Stimulated activated CD8-positive, alpha-beta memory T cell treated with anti-CD3 and anti-CD28 coated beads, Interleukin-7, amount 100 ng/mL, for 24 hours (primary cell): ENCODE results near the gene SHCBP1L.

ENCODE experiments used
- DNase-seq: peaks from one replicate; pipeline ENCODE4 v3.0.0-alpha.2; 2020; ENCODE audit warnings: low read depth

SHCBP1L gene

DNA sequence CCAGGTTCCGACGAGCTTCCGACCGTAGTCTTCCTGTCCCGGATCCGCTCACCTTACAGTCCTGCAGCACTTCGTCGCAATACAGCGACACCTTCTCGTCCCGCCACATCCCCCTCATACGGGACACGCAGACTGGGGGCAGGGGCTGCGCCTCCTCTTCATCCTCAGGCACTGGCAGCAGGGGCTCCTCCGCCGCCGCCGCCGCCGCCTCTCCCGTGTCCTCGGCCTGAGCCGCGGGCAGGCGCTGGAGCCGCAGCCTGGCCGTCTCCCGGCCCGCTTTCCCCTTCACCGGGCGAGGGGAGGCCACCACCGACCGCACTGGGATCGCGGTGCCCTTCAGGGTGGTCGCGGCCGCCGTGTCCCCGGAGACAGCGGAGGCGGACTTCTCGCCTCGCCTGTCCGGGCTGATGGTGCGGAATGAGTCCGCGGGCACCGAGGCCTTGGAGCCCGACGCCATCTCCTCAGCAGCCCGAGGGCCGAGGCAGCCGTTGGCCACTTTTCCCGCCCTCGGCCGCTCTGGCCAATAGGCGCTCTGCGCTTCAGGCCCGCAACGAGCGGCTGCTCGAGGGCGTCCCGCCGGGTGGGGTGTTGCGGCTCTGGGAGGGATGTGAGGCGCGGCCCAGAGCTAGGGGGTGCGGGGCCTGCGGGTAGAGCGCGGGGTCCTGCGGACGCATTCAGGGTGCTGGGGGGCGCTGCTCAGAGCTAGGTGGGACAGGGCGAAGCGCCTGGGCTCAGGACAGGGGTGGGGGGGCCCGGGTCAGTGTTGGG is at the start of gene SHCBP1L:
SHCBP1L (minus strand) TSS at position 490 of the 768 bp plus-strand sequence; CDS start at position 457, 33 bp downstream.
- no peak for DNase-seq

DNA sequence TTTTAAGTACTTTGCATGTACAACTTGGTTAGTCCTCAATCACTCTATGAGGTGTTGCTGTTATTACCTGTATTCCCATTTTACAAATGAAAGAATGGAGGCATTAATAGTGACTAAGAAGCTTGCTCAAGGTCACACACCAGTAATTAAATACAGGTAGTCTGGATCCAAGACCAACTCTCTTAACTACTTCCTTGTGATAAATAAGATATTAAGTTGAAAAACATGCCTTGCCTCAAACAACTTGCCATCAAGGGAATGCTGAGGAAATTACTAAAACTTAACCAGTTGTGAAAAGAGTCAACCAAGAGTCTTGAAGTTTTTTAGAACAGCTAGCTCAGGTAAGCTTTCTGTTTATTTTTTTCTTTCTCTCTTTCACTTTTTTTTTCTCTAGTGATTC is 49.3 kb upstream of the SHCBP1L start:
- no peak for DNase-seq

- DNase-seq, result no peak
These were observed 47.4 kb upstream of the SHCBP1L start for GRCh38 chr1:183000167-183000962.

- DNase-seq, result no peak
These were observed 45.5 kb upstream of the SHCBP1L start for GRCh38 chr1:182998482-182998881.

GRCh38 chr1:182996816-182997215 is 43.9 kb upstream of the SHCBP1L start:
- no peak for DNase-seq

DNA sequence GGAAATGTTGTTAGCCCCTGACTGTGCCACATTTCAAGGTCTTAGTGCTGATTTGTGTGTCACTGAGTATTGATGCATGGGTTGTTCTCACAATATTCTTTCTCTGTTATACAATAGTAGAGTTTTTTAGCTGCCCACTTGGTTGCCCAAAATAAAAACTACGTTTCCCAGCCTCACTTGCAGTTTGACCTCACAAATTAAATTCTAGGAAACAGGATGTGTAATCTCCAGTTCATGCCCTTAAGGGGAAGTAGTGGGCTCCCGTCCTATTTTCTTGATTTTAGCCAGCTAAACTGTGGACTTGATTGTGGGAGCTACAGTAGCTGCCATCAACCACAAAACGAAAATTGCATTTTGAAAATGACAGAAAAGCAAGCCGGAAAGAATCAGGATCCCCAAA is 42.9 kb upstream of the SHCBP1L start:
- DNase-seq, result no peak

DNA sequence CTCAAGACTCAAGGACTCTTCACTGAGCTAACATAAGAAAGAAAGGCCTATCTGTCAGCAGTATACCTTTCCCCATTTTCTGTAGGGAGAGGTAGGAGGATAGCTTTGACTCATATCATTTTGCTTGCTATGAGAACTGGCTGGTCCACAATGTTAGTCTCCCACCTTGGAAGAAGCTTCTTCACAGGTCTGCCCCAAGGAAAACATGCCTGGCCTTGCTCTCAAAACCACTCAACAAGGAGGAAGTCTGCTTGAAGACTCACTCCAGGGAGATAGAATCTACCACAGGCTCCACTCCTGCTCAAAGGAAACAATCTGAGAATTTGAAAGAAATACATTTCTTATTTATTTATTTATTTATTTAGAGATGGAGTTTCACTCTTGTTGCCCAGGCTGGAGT is 40.8 kb upstream of the SHCBP1L start:
- no peak for DNase-seq

DNA sequence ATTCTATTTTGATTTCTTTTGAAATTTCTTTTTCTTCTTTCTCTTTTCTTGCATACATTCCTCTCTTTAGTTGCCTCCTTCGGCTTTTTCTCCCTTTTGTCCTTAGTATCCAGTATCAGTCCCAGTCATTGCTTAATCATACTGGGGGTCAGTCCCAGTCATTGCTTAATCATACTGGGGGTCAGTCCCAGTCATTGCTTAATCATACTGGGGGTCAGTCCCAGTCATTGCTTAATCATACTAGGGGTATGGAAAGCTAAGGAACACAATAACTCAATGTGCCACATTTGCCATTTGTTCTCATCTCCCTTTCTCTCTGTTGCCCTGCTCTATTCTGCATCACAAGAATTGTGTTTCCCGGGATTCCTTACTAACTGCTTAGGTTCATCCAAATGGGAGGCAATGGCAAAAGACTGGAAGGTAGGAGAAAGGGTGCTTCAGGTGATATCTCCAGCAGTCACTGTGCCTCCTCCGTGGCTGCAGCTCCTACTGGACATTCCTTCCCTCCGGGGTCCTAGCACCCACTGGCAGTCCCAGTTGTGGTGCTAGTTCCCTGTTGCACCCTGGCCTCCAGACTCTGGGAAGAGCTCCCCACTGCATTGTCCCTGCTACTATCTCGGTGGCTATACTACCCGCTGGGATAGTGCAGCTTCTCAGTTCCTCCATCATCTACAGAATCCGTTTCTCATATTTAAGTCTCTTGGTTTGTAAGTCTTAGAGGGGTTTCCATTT is 37.6 kb upstream of the SHCBP1L start:
- no peak for DNase-seq

GRCh38 chr1:182985876-182986275 is 32.9 kb upstream of the SHCBP1L start:
- no peak for DNase-seq

- DNase-seq, result no peak
These were observed 31.7 kb upstream of the SHCBP1L start for GRCh38 chr1:182984621-182985020.

GRCh38 chr1:182984138-182984537 is 31.2 kb upstream of the SHCBP1L start:
- DNase-seq, result no peak

- DNase-seq, result no peak
These were observed 25.3 kb upstream of the SHCBP1L start for GRCh38 chr1:182978151-182978853.

- no peak for DNase-seq
These were observed 24.5 kb upstream of the SHCBP1L start for GRCh38 chr1:182977480-182977879.

GRCh38 chr1:182974506-182975191 is 21.7 kb upstream of the SHCBP1L start:
- DNase-seq, result no peak

- no peak for DNase-seq
These were observed 19.9 kb upstream of the SHCBP1L start for GRCh38 chr1:182972829-182973228.

DNA sequence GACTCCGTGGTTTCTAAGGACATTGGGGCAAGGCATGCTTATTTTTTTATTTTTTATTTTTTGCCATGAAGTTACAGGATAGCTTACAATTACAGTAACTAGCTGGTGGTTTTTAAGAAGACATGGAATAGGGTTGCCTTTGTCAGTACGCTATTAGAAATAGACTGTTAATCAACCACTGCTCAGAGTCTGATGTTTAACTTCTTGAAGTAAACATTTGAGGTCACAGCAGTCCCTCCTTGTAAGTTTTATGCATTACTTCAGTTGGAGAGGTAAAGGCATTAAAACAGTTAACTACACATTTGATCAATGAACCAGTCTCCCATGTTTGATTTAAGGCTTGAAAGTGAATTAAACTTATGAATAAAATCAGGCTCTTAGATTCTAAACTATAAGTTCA is 19.3 kb upstream of the SHCBP1L start:
- no peak for DNase-seq

DNA sequence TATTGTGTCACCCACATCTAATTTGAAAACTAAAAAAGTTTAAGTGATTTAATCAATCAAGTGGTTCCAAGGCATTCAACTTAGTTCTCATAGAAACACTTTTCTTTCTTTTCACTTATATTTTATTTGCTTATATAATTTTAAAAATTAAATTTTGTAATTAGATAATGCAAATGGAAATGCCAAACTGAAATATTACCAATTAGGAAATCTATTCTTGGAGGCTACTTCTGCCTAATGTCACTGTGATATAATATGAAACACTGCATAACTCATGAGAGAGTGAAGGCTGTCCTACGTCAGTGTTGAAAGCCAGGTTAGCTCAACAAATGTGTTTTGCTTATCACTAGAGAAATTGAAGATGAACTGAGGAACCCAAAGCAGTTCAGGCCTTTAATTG is 18.3 kb upstream of the SHCBP1L start:
- DNase-seq, result no peak

DNA sequence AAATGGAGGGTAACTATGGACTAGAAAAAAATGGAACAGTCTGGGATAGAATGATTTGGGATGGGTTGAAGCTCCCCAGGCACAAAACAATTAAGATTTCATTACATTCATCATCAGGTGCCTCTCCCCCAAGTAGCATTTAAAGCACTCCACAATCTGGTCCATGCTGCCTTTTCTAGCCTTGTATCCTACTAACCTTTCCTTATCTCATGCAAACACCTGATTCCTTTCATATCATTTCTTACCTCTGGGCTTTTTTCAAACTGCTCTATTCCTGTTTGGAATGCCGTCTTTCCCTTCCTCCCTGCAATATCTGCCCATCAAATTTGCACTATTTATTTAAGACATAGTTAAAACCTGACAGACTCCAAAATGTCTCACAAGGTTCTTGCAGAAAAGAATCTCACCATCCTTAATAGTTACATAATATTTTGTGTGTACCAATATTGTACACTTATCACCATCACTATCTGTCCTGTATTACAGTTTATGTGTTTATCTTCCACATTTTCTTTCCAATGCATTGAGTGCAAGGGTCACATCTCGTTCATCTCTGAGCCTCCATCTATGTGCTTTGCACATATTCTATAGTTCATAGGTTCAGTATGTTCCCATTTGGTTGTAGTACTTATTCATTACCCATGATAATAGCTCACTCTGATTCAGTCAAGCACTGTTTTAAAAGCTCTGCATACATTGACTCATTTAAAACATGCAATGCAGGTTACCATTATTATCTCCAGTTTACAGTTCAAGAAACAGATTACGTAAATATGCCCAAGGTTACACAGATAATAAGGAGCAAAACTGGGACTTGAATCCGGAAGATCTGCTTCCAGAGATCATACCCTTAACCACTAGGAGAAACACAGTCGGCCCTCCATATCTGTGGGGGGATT is 16.1 kb upstream of the SHCBP1L start:
- no peak for DNase-seq

DNA sequence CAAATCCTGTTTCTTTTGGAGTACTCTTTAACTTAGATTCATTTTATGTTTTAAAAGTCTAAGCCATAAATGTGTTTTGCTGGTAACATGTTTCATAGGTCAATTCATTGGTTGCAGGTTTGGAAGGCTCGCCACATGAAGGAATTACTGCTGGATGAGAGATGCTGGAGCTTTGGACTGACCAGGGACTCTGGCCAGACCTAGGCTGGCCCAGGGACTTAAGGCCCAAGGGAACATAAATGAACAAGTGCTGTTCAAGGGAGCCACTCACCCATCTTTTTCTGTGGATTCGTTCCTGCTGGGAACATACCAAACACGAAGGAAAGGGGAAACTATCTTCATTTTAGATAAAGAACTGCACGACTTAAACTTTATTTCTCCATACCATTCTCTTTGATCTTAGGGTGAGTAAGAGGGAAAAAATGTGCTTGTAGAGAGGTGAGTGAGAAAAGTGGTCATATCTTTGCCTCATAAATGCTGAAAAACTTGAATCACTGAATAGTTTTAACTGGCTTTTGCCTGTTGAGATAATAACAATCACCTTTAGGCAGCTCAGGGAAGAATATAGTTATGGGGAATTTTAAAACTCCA is 15.3 kb upstream of the SHCBP1L start:
- no peak for DNase-seq

- no peak for DNase-seq
These were observed 12.9 kb upstream of the SHCBP1L start for GRCh38 chr1:182965861-182966260.
